GM18507 (cell line): ENCODE results near the gene SUSD4.
"Not testable (repeated sequence)": the region's sequence is repeated elsewhere in the genome, so short reads cannot be mapped to it uniquely, and the experiment has no call there.

ENCODE experiments used
- DNase-seq: peaks from one replicate; pipeline ENCODE4 v3.0.0; 2011; ENCODE audit warnings: low read depth; ENCODE audit not compliant: insufficient read length; ENCODE audit errors: extremely low spot score
- FAIRE-seq: peaks from 2 replicates; lab custom pipeline; 2011; peaks lifted over from hg19 to GRCh38; lab: Jason Lieb, UNC

SUSD4 gene, protein sequence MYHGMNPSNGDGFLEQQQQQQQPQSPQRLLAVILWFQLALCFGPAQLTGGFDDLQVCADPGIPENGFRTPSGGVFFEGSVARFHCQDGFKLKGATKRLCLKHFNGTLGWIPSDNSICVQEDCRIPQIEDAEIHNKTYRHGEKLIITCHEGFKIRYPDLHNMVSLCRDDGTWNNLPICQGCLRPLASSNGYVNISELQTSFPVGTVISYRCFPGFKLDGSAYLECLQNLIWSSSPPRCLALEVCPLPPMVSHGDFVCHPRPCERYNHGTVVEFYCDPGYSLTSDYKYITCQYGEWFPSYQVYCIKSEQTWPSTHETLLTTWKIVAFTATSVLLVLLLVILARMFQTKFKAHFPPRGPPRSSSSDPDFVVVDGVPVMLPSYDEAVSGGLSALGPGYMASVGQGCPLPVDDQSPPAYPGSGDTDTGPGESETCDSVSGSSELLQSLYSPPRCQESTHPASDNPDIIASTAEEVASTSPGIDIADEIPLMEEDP

DNA sequence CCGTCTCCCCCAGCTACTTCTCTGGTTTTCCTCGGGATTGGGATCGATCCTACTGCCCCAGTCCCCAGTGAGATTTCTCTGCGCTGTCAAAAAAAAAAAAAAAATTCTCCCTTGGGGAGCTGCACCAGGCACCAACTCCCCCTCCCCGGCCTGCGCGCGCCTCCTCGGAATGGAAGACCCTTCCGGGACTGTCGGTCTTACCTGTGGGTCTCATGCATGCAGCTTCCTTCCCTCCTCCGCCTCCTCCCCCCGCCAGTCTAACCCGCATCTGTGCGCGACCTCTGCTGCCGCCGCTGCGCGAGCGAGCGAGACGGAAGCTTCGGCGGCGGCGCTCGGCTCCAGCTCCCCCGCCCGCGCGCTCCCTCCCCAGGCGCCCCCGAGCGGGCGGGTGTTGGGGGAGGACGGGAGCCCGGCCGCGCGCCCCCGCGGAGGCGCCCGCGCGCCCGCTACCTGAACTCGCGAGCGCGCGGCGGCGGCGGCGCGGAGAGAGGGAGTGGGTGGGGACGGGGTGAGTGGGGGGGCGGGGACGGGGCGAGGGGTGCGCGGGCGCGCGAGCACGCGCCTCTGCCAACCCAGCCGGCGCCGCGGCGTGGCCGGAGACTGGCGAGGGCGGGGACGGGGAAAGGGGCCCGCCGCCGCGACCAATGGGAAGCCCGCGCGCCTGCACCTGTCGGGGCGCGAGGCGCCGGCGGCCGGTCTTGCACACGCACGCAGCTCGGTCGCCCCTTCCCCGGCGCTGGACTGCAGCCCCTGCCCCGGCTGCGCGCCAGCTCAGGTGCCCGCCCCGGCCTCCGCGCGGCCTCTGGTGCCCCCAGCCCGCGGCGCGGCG is at the start of gene SUSD4:
SUSD4 (minus strand) TSS at position 321 of the 829 bp plus-strand sequence. CDS start 751 bp downstream, outside the sequence.
- no peak for FAIRE-seq
- peak; percentile 2 for DNase-seq

DNA sequence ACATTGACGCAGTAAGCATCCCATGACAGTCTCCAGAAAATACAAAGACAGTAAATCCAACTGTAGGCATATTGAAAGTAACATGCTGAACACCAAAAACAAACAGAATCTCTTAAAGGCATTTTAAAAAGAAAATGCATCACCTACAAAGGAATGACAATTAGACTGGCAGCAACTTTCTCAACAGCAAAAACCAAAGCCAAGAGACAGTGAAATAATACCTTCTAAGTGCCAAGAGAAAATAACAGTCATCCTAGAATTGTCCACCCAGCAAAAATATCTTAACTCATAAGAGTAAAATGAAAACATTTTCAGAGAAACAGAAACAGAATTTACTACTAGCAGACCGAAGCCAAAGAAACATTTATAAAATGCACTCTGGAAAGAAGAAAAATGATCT is 49.2 kb upstream of the SUSD4 start:
- DNase-seq (no peak), FAIRE-seq (no peak)

DNA sequence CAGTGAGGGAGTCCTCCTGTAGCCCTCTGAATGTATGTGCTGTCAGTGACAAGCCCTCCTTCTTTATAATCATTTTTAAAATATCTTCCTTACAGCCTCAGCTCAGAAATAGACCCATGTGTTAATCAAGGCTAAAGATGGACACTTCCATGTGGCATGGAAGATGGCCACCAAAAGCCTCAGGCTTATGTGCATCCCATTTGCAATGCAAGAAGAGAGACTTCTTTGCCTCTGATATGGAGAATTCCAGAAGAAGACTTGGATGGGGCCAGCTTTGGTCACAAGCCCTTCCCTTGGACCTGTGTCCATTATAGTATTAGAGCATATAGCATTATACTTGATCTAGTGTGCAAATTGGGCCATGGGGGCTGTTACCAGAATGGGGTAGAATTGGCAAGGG is 47.7 kb upstream of the SUSD4 start:
- DNase-seq, result no peak
- FAIRE-seq, result no peak

DNA sequence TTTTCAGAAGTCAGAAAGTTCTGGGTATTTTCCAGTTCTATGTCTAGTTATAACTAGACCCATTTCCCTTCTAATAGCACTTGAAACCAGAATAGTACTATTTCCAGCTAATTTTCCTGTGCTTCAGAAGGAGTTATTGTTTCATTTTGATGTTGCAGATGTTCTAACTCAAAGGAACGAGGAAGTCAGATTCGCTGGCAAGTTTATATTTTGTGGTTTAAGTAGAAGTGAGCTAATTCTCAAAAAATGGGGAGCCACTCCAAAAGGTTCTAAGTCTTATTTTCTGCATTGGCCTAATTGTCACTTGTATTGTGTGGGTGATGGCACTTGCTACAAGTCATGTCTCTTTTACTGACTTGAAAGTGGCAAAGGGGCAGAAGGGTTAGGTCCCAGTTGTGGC is 47.3 kb upstream of the SUSD4 start:
- FAIRE-seq, result no peak

DNA sequence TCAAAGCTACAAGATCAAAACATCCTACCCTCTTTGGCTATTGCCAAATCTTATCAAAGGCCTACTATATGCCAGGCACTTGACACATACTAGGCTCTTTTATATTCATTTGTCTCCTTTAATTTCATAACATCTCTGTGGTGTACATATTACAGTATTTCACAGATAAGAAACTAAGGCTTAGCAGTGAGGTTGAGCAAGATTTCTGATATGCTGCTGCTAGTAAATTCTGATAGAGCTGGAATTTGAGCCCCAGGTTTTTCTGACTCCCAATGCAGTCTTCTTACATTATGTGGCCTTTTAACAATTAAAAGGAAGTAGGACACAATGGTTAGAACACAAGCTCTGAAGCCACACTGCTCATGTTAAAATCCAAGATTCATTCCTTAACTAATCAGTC is 46.1 kb upstream of the SUSD4 start:
- FAIRE-seq, result no peak
- no peak for DNase-seq

More for the DNA sequence above, 47.3 kb upstream of the SUSD4 start:
- no peak for DNase-seq

DNA sequence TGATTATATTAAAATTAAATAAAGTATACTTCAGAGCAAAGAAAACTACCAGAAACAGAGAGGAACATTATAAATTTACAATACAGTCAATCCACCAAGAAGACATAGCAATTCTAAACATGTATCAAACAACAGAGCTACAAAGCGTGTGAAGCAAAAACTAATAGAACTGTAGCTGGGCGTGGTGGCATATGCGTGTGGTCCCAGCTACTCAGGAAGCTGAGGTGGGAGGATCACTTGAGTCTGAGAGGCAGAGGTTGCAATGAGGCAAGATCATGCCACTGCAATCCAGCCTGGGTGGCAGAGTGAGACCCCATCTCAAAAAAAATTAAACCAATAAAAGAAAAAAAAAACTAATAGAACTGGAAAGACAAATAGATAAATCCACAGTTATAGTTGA is 41.5 kb upstream of the SUSD4 start:
- FAIRE-seq (no peak), DNase-seq (no peak)

DNA sequence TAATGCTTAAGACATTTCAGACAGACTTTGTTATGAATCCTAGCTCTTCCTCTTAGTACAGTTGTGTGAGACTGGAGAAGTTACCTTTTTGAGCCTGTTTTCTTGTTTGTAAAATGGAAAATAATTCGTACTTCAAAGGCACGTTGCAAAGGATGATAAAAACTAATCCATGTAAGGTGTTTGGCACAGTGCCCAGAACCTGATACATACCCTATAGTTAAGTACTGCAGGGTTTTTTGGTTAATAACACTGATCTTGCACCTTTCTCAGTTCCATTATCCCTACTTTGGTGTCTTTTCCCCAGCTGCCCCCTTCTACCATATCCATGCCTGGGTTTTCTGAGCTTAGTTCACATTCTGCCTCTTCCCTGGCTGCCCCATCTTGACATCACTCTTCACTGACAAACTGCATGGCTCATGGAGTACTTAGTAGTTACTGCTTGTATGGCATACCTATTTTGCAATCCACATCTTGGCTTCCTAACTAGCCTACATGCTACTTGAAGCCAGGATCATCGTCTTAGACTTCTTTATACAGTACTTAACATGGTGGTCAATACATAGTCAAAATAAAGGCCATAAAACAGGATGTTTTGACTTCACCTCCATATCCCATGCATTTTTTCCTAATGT is 39.3 kb upstream of the SUSD4 start:
- DNase-seq (no peak), FAIRE-seq (no peak)

DNA sequence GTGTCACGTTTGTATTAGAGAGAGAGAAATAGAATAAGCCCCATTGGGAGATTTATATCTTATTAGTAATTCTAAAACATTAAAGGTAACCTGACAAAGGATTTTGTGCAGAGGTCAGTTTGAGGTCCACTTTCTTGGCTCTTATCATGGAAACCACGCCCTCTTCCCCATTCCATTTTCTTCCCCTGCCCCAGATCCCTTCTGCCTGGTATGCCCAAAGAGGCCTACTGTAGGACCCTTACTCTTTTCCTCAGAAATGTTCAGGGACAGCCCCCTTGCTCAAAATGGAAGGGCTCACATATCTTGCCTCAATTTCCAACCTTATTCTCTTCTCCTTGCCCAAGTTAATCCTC is 38.8 kb upstream of the SUSD4 start:
- FAIRE-seq, result no peak
- DNase-seq, result no peak

DNA sequence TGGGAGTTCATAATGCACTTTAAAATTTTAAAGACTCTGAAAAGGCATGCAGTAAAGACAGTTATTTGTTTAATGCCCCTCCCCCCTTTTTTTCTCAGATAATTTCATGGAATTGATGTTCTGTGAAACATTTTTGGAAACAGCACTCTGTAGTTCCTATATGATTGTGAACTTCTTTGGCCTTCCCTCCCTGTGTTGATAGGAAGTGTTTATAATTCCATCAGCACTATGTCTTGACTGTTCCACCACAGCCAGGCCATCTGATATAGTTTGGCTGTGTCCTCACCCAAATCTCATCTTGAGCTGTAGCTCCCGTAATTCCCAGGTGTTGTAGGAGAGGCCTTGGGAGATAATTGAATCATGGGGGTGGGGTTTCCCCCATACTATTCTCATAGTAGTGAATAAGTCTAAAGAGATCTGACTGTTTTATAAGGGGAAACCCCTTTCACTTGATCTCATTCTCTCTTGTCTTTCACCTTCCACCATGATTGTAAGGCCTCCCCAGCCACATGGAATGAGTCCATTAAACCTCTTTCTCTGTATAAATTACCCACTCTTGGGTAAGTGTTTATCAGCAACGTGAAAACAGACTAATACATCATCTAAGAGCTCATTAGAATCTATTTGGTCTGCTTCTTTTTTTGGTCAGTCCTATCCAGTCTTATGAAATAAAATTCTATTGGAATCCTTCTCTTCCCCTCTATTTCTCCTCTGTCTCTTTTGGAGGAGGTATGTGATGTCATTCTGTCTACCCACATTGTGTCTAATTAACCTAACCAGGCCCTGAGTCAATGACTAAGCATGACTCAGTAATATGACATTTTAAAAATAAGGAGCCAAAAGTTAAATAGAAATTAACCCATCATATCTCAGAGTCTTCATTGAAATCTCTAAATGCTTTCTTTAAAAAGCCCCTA is 38.2 kb upstream of the SUSD4 start:
- no peak for DNase-seq

DNA sequence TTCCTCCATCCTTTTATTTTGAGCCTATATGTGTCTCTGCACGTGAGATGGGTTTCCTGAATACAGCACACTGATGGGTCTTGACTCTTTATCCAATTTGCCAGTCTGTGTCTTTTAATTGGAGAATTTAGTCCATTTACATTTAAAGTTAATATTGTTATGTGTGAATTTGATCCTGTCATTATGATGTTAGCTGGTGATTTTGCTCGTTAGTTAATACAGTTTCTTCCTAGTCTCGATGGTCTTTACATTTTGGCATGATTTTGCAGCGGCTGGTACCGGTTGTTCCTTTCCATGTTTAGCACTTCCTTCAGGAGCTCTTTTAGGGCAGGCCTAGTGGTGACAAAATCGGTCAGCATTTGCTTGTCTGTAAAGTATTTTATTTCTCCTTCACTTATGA is 35.4 kb upstream of the SUSD4 start:
- not testable (repeated sequence) for DNase-seq, FAIRE-seq

More for the DNA sequence above, 38.2 kb upstream of the SUSD4 start:
- no peak for FAIRE-seq

DNA sequence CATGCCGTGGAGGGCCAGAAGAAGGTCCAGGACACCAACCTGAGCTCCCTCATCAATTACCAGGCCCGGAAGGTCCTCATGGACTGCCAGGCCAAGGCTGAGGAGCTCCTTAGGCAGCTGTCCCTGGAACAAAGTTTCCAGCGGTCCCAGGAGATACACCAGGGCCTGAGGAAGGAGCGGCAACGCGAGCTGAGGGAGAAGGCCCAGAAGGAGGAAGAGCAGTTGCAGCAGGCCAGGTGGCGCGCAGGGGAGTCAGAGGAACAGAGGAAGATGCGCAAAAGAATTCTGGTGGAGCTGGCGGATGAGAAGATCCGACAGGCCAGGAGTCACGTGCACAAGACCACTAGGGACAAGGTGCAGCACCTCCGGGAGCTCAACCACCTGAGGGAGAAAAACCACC is 30.7 kb upstream of the SUSD4 start:
- no peak for FAIRE-seq
- DNase-seq, result no peak

DNA sequence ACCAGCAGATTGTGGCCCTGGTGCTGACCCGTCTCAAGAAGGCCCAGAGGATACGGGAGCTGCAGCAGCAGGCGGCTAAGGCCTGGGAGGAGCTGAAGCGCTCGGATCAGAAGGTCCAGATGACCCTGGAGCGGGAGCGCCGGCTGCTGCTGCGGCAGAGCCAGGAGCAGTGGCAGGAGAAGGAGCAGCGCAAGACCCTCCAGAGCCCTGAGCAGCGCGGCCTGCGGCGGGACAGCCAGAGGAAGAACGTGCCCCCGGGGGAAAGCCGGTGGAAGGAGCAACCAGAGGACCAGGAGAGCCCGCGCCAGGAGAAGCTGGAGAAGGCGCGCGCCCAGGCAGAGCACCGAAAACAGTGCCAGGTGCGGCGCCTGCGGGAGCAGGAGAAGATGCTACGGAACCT is 30.3 kb upstream of the SUSD4 start:
- FAIRE-seq, result no peak
- DNase-seq, result no peak

DNA sequence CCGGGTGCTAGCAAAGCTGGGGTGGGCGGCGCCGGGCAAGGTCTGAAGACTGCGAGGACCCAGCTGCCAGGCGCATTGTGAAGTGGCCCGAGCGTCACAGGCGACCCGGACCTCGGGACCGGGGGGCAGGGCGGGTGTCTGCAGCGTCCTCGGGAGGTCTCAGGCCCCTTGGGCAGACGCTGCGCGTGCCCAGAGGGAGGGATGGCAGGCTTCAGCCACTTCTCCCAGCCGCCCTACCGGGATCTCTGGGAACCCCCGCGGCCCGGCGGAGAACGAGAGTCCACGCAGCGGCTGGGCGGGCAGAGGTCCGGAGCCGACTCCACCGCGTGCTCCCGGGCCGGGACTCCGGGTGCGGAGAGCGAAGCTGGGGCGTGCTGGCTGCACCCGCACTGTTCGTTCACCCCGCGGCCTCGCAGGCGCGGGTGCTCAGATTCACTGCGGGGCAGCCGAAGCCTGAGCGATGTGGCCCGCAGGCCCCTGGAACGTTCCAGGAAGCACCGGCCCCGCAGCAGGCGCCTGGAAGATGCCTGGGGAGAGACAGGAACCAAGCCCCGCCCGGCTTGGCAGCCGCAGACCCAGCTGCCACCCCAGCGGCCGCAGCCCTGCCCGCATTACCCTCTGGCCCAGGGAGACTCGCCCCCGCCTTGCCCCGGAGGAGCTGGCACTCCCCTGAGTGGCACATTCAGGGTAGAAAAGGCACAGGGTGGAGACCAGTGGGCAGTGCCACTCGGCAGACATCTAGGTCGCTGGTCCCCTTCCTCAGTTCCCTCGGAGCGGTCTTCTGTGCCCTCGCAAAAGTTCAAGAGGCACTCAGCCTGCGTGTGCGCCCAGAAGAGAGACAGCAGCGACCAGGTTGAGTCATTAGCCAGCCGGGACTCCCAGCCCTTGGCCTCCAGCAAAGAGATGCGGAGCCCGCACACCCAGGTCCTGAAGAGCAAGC is 29.6 kb upstream of the SUSD4 start, which contains the start of gene CCDC185:
CCDC185 (plus strand) TSS at position 141 of the 940 bp plus-strand sequence; CDS start at position 202, 61 bp downstream.
- DNase-seq (no peak), FAIRE-seq (no peak)

DNA sequence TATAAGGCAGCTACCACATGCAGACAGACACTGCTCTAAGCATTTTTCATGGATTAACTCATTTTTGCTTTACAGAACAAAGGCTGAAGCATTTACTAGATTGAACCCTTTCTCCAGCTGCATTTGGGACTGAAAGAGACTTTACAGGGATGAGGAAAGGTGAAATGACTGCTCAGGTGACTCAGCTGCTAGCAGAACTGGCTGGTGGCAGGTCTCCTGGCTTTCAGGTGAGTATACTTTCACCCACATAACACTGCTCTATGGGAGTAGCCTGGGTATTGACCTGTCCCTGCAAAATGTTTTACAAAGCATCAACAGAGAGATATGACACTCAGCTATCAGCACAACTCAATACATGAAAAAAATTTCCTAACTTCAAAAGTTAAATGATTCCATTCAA is 26.6 kb upstream of the SUSD4 start:
- FAIRE-seq, result no peak

DNA sequence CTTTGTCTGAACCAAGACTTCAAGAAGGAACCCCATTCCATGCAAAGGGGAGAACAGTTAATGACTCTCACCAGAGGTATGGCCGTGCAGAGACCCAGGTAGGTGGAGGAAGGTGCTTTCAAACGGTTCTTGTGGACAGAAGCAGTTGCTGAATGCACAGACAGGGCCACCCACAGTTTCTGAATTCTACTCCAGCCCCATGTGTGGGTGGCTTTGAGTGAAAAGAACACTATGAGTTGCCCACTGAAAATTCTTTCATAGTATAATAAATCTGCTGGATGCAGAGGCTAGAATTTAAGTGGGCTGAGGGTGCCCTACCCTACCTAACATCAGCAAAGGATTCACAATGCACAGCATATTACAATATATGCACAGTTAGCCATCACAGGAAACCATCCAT is 22.0 kb upstream of the SUSD4 start:
- FAIRE-seq, result no peak
- DNase-seq, result no peak

More for the DNA sequence above, 26.6 kb upstream of the SUSD4 start:
- DNase-seq, result no peak

DNA sequence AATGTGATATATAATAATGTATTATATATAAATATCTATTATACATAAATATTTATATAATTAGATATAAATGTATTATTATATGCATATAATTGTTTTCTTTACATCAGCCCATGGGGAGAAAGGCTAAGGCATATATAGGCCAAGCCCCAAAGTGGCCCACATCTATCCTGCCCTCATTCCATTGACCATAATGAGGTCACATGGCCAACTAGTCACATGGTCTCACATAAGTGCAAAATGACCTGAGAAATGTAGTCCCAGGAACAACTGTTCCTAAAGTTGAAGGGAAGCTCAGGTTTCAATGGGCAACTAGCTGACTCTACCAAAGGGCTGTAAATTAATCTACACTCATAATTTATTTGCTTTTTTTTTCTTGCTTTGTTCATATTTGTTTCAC is 14.8 kb upstream of the SUSD4 start:
- no peak for DNase-seq
- FAIRE-seq, result no peak

DNA sequence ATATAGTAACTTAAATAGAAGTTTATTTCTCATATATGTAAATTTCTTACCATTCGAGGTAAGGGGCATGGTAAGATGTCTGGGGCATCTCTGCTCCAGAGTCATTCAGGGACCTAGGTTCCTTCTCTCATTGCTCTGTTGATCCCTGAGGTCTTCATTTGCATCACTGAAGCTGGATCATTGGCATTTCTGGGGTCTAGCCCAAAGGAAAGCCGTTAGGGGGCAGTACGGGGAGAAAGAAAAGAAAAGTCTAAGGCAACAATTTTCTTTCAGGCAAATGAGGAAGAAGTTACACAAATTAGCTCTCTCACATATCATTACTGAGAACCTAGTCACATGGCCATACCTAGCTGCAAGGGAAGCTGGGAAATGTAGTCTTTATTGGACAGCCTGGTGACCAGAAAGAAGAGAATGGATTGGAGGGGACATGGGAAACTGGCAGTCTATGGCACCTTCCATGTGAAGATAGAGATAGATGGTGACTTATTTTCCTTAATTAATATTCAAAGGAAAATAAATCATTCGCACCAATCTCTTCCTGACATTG is 10.2 kb upstream of the SUSD4 start:
- FAIRE-seq, result no peak

More for the DNA sequence above, 10.2 kb upstream of the SUSD4 start:
- DNase-seq, result no peak
